Measurements from ENCODE around the gene TNNI2.
"Not testable (repeated sequence)": the region's sequence is repeated elsewhere in the genome, so short reads cannot be mapped to it uniquely, and the experiment has no call there.

Gene TNNI2

DNA sequence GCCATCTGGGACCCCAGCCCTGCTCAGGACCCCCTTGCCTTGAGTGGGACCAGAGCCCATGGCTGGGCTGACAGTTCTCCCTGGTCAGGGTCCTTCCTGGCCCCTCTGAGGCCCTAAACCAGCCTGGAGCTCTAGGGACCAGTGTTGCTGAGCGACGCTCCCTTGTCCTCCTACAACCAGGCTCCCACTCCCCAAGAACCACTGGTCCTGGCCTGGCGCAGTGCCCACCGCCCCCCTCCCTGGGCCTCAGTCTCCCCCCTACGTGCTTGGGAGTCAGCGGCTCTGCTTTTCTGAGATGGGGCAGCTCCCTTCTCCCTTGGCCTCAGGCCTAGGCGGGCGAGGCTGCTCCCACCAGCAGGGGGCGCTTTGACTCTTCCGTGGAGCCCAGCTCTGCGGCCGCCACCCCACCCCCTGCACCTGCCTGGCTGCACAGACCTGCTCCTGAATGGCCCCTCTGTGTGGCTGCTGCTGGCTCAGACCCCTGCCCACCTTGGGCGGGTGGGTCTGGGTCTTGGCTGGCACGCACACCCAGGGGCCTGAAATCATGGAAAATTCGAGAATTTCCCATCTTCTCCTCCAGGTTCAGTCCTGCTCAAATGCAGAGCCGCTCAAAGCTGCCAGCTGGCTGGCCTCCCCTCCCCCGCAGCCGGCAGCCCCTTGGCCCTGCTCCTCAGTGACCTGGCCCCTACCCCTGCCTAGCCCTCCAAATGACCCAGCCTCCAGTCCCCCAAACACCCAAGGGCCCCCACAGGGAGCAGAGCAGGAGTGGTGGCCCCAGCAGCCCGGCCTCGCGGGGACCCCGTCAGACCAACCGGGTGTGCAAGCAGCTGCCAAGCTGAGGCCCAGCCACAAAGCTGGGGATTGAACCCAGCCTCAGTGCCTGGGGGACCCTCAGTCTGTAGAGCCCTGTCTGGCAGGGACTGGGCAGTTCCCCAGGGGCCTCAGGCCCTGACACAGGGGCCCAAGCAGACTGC, 43.8 kb downstream of the TNNI2 start:
- DNase-seq (ENCODE audit: low spot score), result peak; percentile 93
- in situ Hi-C loops (cut with MboI; ENCODE audit: low pct_unique_long_range_greater_than_20kb, low sequenced_read_pairs, unreplicated experiment), result no loop called here
- TF ChIP-seq, protein P1, sequence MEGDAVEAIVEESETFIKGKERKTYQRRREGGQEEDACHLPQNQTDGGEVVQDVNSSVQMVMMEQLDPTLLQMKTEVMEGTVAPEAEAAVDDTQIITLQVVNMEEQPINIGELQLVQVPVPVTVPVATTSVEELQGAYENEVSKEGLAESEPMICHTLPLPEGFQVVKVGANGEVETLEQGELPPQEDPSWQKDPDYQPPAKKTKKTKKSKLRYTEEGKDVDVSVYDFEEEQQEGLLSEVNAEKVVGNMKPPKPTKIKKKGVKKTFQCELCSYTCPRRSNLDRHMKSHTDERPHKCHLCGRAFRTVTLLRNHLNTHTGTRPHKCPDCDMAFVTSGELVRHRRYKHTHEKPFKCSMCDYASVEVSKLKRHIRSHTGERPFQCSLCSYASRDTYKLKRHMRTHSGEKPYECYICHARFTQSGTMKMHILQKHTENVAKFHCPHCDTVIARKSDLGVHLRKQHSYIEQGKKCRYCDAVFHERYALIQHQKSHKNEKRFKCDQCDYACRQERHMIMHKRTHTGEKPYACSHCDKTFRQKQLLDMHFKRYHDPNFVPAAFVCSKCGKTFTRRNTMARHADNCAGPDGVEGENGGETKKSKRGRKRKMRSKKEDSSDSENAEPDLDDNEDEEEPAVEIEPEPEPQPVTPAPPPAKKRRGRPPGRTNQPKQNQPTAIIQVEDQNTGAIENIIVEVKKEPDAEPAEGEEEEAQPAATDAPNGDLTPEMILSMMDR (IDR thresholded peaks at IDR 0.05; ENCODE audit: extremely low read depth, insufficient read depth, missing control alignments), result peak; percentile 97

DNA sequence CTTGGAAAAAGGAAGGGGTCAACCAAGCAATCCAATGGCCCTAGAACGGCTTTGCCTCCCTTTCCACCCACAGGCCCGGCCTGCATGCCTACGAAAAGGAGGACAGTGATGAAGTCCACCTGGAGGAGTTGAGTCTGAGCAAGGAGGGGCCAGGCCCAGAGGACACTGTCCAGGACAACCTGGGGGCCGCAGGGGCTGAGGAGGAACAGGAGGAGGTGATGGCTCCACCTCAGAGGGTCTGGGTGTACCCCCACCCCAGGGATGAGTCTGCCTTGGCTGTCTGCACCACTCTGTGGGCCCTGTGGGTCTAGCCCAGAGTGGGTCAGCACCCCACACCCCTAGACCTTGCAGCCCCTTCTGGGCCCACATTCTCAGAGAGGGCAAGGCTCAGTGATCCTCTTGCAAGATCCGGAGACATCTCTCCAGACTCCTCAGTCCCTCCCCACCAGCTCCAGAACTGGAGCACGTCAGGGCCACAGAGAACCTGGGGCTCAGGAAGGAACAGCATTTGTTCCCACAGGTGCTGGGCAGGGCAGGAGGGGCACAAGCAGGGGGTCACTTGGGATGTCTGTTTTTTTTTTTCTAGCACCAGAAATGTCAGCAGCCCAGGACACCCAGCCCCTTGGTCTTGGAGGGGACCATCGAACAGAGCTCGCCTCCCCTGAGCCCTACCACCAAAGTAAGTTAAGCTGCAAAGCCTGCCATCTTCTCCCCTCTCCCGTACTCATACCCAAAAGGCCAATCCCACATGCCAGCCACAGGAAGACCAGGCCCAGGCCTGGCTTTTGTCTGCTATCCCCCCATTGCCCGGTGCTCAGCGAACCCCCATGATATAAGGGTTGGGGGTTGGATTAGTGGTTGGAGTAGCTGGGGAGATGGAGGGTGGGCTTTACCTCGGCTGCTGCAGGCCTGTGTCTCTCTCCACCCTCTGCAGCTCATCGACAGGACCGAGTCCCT, 44.8 kb downstream of the TNNI2 start:
- TF ChIP-seq, protein P1 (IDR thresholded peaks at IDR 0.05; ENCODE audit: extremely low read depth, insufficient read depth, missing control alignments), result no peak
- in situ Hi-C loops (cut with MboI; ENCODE audit: low pct_unique_long_range_greater_than_20kb, low sequenced_read_pairs, unreplicated experiment), result no loop called here
- DNase-seq (ENCODE audit: low spot score), result peak; percentile 12

DNA sequence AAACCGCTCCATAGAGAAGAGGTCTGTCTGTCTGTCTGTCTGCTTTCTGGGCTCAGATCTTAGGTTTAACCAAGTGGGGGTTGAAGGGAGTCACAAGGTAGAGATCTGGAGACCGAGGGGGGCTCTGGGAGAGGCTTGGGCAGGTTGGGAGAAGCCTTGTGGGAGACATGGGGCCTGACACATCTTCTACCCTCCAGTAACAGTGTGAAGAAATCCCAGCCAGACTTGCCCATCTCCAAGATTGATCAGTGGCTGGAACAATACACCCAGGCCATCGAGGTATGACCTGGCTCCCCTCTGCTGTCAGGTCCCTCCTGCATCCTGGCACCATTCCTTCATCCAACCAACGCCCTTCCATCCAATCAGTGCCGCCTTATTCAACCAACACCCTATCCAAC, 45.5 kb downstream of the TNNI2 start:
- DNase-seq (ENCODE audit: low spot score), result no peak
- TF ChIP-seq, protein P1 (IDR thresholded peaks at IDR 0.05; ENCODE audit: extremely low read depth, insufficient read depth, missing control alignments), result no peak
- in situ Hi-C loops (cut with MboI; ENCODE audit: low pct_unique_long_range_greater_than_20kb, low sequenced_read_pairs, unreplicated experiment), result no loop called here

DNA sequence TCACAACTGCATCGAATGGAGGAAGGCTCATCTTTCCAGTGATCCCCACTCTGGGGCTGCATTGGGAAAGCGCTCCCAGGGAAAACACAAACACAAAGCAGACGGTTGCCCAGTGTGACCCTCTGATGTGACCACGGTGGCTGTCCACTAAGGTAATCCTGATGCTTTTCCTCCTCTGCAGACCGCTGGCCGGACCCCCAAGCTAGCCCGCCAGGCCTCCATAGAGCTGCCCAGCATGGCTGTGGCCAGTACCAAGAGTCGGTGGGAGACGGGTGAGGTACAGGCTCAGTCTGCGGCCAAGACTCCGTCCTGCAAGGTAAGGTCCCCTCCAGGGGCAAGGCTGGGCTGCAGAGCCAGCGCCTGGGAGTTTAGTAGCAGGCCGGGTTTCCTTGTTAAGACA, 47.8 kb downstream of the TNNI2 start:
- in situ Hi-C loops (cut with MboI; ENCODE audit: low pct_unique_long_range_greater_than_20kb, low sequenced_read_pairs, unreplicated experiment), result not testable (repeated sequence)

DNA sequence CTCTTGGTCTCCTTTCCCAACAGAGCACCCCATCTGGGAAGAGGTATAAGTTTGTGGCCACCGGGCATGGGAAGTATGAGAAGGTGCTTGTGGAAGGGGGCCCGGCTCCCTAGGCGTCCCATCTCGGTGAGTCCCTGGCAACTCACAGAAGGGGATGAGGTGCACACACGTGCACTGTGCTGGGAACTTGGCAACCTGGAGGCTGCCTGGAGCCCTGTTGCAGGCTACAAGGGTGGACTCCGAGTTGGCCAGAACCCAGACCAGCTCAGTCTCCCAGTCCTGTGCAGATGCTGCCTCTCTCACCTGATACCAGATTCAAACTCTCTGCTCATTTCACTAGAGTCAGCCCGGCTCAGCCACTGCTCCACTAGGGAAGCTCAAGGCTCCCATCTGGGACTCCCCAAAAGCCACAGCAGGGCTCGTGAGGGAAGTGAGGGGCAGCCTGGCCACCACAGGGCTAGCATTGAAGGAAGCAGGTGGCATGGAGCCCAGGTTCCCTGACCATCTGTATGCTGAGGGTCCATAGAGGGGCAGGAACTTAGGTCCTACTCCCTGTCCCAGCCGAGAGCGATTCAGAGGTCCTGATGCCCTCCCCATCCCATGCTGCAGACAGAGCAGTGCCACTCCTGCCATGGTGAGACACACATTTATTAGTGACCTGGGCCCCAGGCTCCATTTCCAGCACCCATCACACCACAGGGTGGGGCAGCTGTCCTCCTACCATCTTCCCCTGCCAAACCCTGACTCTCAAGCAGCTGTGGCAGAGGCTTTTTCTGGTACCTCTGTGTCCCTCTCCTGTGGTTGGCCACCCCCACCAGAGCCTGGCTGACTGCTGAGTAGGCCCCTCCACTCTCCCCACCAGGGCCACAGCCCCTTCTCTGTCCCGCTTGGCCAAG, 48.9 kb downstream of the TNNI2 start:
- TF ChIP-seq, protein P1 (IDR thresholded peaks at IDR 0.05; ENCODE audit: extremely low read depth, insufficient read depth, missing control alignments), result no peak
- in situ Hi-C loops (cut with MboI; ENCODE audit: low pct_unique_long_range_greater_than_20kb, low sequenced_read_pairs, unreplicated experiment), result no loop called here
- DNase-seq (ENCODE audit: low spot score), result peak; percentile 13

More for the DNA sequence above, 47.8 kb downstream of the TNNI2 start:
- not testable (repeated sequence) for DNase-seq (ENCODE audit: low spot score)

DNA sequence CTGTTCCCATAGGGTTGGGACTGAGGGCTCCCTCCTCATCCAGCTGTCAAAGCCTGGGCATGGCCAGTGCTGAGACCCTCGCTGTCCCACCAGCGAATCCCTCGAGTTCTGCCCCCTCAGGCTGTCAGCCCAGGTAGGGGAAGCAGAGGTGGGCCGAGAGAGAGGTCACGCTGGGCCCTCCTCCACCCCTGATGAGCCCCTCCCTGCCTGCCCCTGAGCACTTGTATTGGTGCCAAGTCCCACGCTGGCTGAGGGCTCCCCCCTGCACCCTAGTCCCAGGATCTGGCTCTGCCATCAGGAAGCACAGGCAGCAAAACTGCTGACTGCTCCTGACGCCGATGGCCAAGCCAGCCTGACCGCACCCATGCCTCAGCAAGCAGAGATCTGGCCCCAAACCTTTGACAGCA, 49.6 kb downstream of the TNNI2 start:
- TF ChIP-seq, protein P1 (IDR thresholded peaks at IDR 0.05; ENCODE audit: extremely low read depth, insufficient read depth, missing control alignments), result no peak
- DNase-seq (ENCODE audit: low spot score), result peak; percentile 11
- in situ Hi-C loops (cut with MboI; ENCODE audit: low pct_unique_long_range_greater_than_20kb, low sequenced_read_pairs, unreplicated experiment), result no loop called here
